Stomach smooth muscle (tissue), 2 donors: ENCODE data around the gene SPACA4.

Experiments used
- H3K27ac ChIP-seq: one replicate; pipeline ENCODE4 v1.7.0; 2013; ENCODE audit warnings: mild to moderate bottlenecking, low read length, inconsistent platforms
- H3K27me3 ChIP-seq, 2 donors: one replicate each; pipeline ENCODE4 v1.7.0; 2013; ENCODE audit warnings: low read length in 2 of 2; ENCODE audit not compliant: insufficient read depth in 2 of 2, control insufficient read depth in 1 of 2
- H3K36me3 ChIP-seq, 2 donors: one replicate each; pipeline ENCODE4 v1.7.0; 2013; ENCODE audit warnings: low read length in 2 of 2; ENCODE audit not compliant: control insufficient read depth in 2 of 2, insufficient read depth in 2 of 2
- H3K4me1 ChIP-seq: one replicate; pipeline ENCODE4 v1.7.0; 2013; ENCODE audit warnings: low read length; ENCODE audit not compliant: control insufficient read depth, insufficient read depth
- H3K4me3 ChIP-seq, 2 donors: one replicate each; pipeline ENCODE4 v1.7.0; 2013; ENCODE audit warnings: low read length in 2 of 2
- H3K9ac ChIP-seq, 2 donors: one replicate each; pipeline ENCODE4 v1.7.0; 2013; ENCODE audit warnings: low read length in 2 of 2, mild to moderate bottlenecking in 1 of 2
- H3K9me3 ChIP-seq, 2 donors: one replicate each; pipeline ENCODE4 v1.7.0; 2013; ENCODE audit warnings: low read length in 2 of 2; ENCODE audit not compliant: control insufficient read depth in 2 of 2
- donor health status: healthy.
- donor health status: Pancreatic carcinoma.

Gene SPACA4

DNA sequence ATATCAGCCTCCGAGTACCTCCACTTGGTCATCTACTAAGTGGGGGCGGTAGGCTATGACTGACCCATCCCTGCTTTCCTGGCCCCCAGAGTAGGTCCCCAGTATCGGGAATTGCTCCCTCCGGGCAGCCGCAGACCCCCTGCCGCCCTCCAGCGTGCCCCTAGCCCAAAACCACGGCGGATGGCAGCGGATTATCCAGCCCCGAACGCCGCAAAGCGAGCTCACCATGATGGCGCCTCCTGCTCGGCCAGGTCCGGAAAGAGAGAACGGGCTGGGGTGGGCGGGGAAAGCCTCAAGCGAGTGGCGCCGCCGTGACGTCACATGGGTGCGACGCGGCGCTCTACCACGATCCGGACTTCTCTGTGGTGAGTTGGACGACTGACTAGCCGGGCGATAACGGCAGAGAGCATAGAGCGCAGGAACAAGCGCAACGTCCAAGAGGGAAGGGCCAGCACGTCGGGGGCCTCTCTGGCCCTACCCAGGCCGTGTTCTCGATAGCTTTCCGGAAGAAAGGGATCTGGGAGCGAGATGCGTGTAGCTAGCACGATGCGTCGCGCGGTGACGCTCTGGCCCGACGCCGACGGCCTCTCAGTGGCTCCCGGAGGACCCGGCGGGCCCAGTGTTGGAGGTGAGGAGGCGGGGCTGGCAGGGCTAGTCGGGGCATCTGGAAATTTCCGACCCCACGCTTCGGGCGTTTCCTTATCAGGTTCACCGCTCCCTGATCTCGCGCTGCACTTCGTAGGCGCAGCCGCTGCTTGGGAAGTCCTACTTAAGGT, 12.6 kb downstream of the SPACA4 start, which contains the start of the genes RPL18 and SPHK2:
Gene RPL18 (minus strand): TSS at position 263 of the 776 bp plus-strand sequence. CDS start 35 bp downstream, at position 228.
Gene SPHK2 (plus strand): TSS at position 591 of the 776 bp plus-strand sequence. CDS start 1,009 bp downstream, outside the sequence.
- H3K9me3 ChIP-seq, result no peaks in the 10 kb centered on the region
- H3K4me3 ChIP-seq, result peak within 1 kb of the TSS; percentile 96 to 98
- peaks cover 46% of the 10 kb centered on the region for H3K4me1 ChIP-seq
- H3K9ac ChIP-seq, result peak within 1 kb of the TSS; percentile 95 to 99
- H3K27ac ChIP-seq, result peak within 1 kb of the TSS; percentile 94
- peaks cover 21 to 23% of the 10 kb centered on the region in 2 donors for H3K36me3 ChIP-seq
- H3K27me3 ChIP-seq, result no peaks in the 10 kb centered on the region

DNA sequence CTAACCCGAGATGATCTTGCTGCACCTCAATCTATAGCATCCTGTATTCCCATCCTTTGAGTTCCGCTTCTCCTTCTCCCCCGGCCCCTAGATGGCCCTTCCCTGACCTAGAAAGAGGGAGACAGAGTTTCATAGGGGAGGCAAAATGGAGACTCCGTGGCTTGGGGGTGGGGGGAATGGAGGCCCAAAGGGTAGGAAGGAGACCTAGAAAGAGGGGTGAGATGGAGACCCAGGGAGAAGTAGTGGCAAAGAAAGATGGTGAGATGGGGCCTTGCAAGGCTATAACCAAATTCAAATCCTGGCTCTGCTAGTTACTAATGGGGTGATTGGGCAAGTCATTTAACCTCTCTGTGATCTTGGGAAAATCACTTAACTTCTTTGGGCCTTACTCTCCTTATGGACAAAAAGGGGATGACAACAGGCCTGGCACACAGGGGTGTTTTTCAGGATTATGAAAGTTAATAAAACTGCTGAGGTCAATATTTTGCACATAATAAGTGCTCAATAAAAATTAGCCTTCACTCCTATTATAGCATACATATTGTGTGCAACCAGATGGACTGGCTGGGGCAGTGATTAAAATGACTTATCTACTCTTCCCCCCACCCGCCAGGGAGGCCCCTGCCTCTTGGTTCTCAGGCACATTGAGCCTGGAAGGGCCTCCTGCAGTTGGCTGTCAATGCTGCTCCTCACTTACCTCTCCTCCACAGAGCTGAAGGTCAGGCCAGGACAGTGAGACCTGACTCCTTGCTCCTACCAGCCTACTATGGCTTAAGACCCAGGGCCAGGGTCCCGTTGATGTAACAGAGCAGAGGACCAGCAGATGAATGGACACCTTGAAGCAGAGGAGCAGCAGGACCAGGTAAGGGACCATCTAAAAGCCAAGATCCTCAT, 13.4 kb downstream of the SPACA4 start:
- Histone ChIP-seq H3K36me3 (peaks cover 21 to 23% of the 10 kb centered on the region in 2 donors), H3K27me3 (no peaks in the 10 kb centered on the region), H3K9ac (peak overlapping the region; percentile 93 to 94), H3K9me3 (no peaks in the 10 kb centered on the region), H3K27ac (peak overlapping the region; percentile 94), H3K4me3 (peak overlapping the region; percentile 83 to 96), H3K4me1 (peaks cover 54% of the 10 kb centered on the region)

DNA sequence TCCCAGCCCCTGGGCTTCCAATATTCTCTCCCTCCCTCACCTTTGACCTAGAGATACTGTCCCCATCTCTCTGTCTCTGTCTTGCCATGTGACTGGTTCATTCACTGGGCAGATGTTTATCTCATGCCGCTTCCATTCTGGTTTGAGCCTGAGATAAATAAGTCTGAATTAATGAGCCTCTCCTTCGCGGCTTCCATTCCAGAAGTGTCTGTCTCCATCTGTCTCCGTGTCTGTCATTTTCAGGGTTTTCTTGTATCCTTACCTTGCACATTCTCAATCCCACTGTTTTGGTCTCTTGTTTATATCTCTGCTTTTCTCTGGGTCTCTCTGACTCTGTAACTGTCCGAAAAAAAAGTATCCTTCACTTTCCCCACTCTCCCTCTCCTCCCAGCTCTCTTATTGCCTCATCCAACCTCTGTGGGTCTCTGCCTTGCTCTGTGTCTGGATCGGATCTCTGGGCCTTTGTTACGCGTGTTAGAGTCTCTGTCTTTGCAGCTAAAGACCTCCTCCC, 17.1 kb downstream of the SPACA4 start:
- Histone ChIP-seq H3K9ac (peak overlapping the region; percentile 47 to 80), H3K27me3 (no peaks in the 10 kb centered on the region), H3K36me3 (no peaks in the 10 kb centered on the region), H3K9me3 (no peaks in the 10 kb centered on the region), H3K4me1 (peaks cover 33% of the 10 kb centered on the region), H3K4me3 (peak overlapping the region; percentile 47 to 75), H3K27ac (peak overlapping the region; percentile 85)

DNA sequence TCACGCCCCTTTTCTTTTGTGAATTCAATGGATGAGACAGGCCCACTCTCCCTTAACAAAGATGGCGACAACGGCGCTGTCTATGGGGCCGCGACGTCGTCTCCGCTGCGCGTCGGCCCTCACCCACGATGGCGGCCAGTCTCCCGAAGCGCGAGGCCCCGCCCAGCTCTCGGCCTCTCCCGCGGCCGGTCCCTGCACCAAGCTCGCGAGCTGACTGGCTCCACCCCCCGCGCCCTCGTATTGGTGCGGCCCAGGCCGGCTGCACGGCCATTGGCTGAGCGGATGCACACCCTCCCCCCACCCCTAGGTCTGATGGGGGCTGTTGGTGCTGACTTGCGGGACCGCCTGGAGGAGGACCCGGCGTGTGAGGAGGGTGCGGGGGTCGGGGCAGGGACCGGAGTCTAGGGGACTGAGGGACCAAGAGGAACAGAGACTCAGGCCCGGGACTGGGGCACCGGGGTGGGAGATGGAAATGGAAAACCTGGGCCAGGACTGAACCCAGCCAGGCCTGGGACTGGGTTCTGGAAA, 17.6 kb downstream of the SPACA4 start:
- peak overlapping the region; percentile 62 to 80 for H3K9ac ChIP-seq
- H3K4me3 ChIP-seq, result peak overlapping the region; percentile 60 to 75
- no peaks in the 10 kb centered on the region for H3K36me3 ChIP-seq
- peaks cover 34% of the 10 kb centered on the region for H3K4me1 ChIP-seq
- H3K27me3 ChIP-seq, result no peaks in the 10 kb centered on the region
- H3K27ac ChIP-seq, result peak overlapping the region; percentile 85
- H3K9me3 ChIP-seq, result no peaks in the 10 kb centered on the region

DNA sequence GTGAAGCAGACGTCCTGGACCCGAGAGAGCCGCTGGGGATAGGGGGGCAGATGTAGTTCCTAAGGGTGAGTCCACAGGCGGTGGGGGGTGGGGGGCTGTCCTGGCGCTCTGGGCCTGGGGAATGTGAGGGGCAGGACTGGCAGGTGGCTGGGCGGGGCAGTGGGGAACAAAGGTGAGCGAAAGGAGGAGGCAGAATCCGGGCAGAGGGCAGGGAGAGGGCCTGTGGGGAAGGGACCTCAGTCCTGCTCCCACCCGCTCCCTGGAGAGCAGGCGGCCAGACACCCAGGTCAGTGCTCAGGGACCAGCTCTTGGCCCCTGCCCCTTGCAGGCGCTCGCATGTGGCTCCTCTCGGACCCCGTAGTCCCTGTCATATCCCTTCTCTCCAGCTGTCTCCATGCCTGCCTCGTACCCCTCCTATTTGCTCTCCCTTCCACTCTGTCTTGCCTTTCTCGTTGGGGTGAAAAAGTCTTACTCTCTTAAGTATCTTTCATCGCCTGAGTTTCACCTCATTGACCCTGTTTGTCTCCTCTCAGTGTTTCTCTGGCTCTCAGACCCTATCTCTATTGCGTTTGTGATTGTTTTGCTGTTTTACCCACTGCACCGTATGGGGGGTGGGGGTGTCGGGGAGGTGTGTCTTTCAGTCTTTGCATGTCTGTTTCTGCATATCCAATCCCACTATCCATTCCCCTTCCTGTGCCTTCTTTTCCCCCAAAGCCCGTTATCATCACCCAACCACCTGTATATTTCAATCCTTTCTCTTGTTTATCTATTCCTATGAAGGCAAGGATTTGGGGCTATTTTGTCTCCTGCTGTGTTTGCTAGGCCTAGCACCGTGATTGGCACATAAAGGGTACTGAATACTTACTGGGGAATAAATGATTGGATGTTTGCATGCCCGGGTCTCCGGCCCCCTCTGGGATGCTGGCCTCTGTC, 18.5 kb downstream of the SPACA4 start:
- Histone ChIP-seq H3K9me3 (no peaks in the 10 kb centered on the region), H3K4me1 (peaks cover 36% of the 10 kb centered on the region), H3K27me3 (no peaks in the 10 kb centered on the region), H3K9ac (peak overlapping the region; percentile 22 to 74), H3K36me3 (peaks cover 0 to 2% of the 10 kb centered on the region in 2 donors), H3K27ac (peak overlapping the region; percentile 67), H3K4me3 (peak overlapping the region; percentile 60 to 75)

DNA sequence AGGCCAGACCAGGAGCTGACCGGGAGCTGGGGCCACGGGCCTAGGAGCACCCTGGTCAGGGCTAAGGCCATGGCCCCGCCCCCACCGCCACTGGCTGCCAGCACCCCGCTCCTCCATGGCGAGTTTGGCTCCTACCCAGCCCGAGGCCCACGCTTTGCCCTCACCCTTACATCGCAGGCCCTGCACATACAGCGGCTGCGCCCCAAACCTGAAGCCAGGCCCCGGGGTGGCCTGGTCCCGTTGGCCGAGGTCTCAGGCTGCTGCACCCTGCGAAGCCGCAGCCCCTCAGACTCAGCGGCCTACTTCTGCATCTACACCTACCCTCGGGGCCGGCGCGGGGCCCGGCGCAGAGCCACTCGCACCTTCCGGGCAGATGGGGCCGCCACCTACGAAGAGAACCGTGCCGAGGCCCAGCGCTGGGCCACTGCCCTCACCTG, 19.4 kb downstream of the SPACA4 start:
- H3K9me3 ChIP-seq, result no peaks in the 10 kb centered on the region
- no peak overlapping the region for H3K27ac ChIP-seq

DNA sequence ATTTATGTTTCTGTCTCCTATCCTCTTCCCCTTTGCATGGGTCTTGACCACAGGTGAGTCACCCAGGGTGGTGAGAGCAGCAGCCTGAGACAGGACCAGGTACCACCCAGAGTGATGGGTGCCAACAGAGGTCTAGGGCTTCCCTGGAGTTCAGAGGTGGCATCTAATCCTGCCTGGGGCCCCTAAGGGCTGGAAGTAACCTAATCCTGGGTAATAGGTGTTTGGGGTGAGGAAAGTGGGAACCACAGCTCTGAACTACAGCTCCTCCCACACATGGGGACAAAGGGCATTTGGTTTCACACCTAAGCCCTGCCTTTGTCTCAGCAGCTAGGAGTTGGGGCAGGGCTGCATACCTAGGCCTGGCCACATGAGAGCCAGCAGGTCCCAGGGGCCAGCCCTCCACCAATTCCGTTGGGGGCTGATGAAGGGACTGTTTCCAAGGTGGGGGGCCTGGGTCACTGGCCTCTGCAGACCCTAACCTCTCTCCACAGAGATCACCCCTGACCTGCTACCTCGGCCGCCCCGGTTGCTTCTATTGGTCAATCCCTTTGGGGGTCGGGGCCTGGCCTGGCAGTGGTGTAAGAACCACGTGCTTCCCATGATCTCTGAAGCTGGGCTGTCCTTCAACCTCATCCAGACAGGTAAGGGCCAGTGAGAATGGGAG, 20.8 kb downstream of the SPACA4 start:
- Histone ChIP-seq H3K27me3 (no peaks in the 10 kb centered on the region), H3K9me3 (no peaks in the 10 kb centered on the region), H3K9ac (no peak overlapping the region), H3K27ac (no peak overlapping the region), H3K4me3 (no peak overlapping the region), H3K36me3 (peaks cover 0 to 10% of the 10 kb centered on the region in 2 donors), H3K4me1 (peaks cover 52% of the 10 kb centered on the region)

More for the DNA sequence above, 19.4 kb downstream of the SPACA4 start:
- Histone ChIP-seq H3K4me1 (peaks cover 43% of the 10 kb centered on the region), H3K9ac (no peak overlapping the region), H3K27me3 (no peaks in the 10 kb centered on the region), H3K36me3 (peaks cover 0 to 3% of the 10 kb centered on the region in 2 donors), H3K4me3 (no peak overlapping the region)

DNA sequence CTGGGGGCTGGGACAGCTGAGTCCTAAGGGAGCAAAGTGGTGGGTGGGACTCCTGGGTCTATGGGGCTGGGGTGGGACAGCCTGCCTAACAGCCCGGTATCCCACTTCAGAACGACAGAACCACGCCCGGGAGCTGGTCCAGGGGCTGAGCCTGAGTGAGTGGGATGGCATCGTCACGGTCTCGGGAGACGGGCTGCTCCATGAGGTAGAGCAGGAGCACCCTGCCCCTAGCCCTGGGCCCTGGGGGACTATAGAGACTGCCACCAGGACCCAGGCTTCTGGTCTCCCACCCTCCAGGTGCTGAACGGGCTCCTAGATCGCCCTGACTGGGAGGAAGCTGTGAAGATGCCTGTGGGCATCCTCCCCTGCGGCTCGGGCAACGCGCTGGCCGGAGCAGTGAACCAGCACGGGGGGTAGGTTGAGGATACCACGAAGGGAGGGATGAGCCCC, 21.3 kb downstream of the SPACA4 start:
- Histone ChIP-seq H3K4me1 (peaks cover 55% of the 10 kb centered on the region), H3K9me3 (no peaks in the 10 kb centered on the region), H3K36me3 (peaks cover 0 to 15% of the 10 kb centered on the region in 2 donors), H3K27ac (no peak overlapping the region), H3K4me3 (no peak overlapping the region), H3K9ac (no peak overlapping the region), H3K27me3 (no peaks in the 10 kb centered on the region)

DNA sequence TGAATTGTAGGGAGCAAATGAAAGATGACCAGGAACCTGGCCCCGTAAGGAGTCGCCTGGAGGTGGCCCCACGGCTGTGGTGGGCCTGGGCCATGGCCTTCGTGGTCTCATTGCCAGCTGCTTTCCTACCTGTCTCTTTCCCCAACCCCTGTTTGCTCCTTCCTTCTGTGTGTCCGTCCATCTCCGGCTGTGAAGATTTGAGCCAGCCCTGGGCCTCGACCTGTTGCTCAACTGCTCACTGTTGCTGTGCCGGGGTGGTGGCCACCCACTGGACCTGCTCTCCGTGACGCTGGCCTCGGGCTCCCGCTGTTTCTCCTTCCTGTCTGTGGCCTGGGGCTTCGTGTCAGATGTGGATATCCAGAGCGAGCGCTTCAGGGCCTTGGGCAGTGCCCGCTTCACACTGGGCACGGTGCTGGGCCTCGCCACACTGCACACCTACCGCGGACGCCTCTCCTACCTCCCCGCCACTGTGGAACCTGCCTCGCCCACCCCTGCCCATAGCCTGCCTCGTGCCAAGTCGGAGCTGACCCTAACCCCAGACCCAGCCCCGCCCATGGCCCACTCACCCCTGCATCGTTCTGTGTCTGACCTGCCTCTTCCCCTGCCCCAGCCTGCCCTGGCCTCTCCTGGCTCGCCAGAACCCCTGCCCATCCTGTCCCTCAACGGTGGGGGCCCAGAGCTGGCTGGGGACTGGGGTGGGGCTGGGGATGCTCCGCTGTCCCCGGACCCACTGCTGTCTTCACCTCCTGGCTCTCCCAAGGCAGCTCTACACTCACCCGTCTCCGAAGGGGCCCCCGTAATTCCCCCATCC, 22.1 kb downstream of the SPACA4 start:
- no peak overlapping the region for H3K4me3 ChIP-seq
- peaks cover 0 to 20% of the 10 kb centered on the region in 2 donors for H3K36me3 ChIP-seq
- H3K27me3 ChIP-seq, result no peaks in the 10 kb centered on the region
- H3K27ac ChIP-seq, result peak overlapping the region; percentile 74
- H3K4me1 ChIP-seq, result peaks cover 57% of the 10 kb centered on the region
- H3K9ac ChIP-seq, result no peak overlapping the region
- H3K9me3 ChIP-seq, result no peaks in the 10 kb centered on the region
